ENCODE results near the gene HNRNPA1.
"Not testable (repeated sequence)": the region's sequence is repeated elsewhere in the genome, so short reads cannot be mapped to it uniquely, and the experiment has no call there.

The HNRNPA1 gene

GRCh38 chr12:54300225-54300731, 19.8 kb downstream of the HNRNPA1 start:
- no peak for DNase-seq

DNA sequence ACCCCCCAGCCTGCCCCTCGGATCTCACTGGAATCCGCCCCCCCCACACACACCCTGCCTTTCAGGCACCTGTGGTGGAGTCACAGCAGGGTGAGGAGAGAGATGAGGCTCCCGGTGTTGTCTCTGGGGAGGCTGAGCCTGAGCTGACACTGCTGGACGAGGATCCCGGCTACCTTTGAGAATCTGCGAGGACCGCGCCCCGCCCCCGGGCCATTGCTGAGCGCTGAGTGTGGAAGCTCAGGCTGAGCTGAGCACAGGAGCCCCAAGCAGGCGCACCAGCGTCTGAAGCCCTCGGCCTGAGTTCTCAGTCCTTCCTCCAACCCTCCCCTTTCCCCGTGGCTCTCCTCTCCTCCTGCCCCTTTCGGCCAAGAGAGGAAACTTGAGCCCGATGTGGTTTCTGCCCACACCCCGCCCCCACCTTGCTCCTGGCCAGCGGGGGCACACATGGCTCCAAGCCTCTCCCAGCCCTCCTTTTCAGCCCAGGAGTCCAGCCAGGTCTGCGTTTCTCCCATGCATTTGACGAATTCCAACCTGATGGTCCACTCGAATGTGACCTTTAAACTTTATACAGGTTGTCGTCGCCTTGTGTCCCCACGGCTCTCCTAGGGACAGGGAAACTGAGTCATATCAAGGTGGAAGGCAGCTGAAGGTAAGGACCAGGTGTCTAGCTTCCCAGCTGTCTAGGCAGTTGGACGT, 20.4 kb downstream of the HNRNPA1 start, which contains the start of gene NFE2:
NFE2 (minus strand) TSS at position 284 of the 696 bp plus-strand sequence. CDS start 5,767 bp downstream, outside the sequence.
- DNase-seq, result no peak

DNA sequence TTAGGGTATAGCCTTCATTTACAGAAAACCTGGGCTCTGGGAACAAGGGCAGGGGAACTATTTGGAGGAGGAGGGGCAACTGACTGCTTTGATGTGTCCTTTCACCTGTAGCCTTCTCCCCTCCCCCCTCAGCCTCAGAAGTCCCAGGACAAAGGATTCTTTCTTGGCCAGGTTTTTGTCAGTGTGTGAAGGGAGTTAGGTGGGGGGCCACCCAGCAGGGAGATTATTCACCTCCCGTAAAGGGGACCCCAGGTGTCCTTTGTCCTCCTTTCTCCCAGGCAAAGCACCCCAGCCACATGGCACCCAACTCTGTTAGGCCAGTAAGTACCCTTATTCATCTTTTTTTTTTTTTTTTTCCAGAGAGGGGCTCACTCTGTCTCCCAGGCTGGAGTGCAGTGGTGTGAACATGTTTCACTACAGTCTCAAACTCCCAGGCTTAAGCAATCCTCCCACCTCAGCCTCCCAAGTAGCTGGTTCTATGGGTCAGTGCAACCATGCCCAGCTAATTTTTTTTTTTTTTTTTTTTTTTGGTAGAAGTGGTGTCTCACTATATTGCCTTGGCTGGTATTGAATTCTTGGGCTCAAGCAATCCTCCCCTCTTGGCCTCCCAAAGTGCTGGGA, 21.0 kb downstream of the HNRNPA1 start:
- no peak for DNase-seq

DNA sequence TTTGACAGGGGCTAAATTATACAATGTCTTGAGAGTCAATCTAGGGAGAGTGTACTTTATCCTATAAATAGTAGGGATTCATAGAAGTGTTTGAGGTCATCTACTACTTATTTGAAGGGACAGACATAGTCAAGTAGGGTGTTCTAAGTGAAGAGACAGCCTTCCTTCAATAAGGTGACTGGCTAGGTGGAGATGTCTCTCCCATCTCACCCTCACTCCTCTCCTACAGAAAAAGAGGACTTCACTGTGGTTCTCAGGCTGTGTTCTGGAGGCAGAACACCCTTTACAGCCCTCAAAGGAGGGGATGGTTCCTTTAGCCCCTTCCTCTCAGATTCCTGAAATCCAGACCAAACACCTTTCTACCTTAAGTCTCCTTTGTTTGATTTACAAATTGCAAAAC, 23.1 kb downstream of the HNRNPA1 start:
- no peak for DNase-seq

- no peak for DNase-seq
Observed at GRCh38 chr12:54304187-54304810, 23.8 kb downstream of the HNRNPA1 start.

DNA sequence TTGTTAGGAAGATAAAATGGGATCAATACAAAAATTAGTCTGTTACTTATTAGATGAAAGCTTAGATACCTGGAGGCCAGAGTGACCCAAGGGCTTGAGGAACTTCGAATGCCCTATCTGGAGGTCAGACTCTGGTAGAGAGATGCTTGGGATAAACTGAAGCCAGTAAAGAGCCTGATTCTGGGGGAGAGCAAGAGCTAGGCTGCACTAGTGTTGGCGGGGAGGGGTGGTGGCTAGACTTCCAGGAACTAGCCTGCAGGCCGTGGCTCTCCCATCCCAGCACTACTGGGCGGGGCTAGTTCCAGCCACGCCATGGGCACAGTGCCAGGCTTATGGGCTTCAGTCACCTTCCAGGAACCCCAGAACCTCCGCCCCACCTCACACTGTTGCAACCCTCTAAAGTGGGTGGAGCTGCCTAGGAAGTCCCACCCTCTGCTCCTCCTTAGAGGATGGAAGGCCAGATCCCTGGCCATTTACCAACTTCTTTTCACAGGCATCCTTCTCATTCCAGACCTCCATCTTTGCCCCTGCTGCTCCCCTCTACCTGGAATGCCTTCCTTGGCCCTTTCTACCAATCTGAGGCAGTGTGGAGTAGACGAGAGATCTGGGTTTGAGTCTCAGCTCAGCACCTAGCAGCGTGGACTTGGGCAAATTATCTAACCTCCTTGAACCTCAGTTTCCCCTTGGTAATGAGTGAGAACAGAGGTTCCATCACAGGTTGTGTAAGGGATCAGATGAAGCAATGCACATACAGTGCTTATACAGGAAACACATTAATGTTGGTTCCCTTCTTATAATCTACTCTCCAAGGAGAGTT, 26.6 kb downstream of the HNRNPA1 start:
- no peak for DNase-seq

DNA sequence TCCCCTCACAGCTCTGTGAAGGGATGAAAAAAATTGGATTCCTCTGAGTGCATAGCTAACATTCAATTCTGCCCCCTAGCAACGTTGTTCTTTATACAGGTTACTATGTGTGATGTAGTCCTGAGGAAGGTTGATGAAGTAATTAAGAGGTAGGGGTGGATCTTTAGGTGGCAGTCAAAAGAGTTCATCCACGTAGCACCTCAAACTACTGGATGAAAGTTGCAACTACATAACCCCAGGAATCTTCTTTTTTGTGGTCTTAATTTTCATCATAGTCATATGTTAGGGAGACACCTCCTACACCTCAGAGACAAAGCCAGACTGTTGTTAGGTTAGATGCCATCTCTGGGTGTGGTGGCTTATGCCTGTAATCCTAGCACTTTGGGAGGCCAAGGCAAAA, 30.5 kb downstream of the HNRNPA1 start:
- no peak for DNase-seq

GRCh38 chr12:54312309-54312708, 31.8 kb downstream of the HNRNPA1 start:
- not testable (repeated sequence) for DNase-seq

DNA sequence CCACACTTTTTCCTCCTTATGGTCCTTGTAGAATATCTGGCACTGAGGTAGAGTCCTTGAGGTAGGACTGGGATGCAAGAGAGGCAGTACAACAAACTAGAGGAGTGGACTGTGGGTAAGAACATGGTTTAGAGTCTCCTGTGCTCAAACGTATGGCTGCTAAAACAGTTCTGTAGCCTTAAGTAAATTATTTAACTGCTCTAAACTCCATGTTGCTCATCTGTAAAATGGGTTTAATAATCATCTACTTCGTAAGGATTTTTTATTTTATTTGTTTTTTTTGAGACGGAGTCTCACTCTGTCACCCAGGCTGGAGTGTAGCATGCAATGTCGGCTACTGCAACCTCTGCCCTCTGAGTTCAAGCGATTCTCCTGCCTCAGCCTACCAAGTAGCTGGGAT, 40.8 kb downstream of the HNRNPA1 start:
- DNase-seq, result no peak

- peak; percentile 95 for DNase-seq
Observed at GRCh38 chr12:54324617-54325441, 44.3 kb downstream of the HNRNPA1 start, which contains the start of gene COPZ1. Gene COPZ1, plus strand, starts transcription at chr12:54325131. Its CDS starts 33 bp downstream, at chr12:54325164.

DNA sequence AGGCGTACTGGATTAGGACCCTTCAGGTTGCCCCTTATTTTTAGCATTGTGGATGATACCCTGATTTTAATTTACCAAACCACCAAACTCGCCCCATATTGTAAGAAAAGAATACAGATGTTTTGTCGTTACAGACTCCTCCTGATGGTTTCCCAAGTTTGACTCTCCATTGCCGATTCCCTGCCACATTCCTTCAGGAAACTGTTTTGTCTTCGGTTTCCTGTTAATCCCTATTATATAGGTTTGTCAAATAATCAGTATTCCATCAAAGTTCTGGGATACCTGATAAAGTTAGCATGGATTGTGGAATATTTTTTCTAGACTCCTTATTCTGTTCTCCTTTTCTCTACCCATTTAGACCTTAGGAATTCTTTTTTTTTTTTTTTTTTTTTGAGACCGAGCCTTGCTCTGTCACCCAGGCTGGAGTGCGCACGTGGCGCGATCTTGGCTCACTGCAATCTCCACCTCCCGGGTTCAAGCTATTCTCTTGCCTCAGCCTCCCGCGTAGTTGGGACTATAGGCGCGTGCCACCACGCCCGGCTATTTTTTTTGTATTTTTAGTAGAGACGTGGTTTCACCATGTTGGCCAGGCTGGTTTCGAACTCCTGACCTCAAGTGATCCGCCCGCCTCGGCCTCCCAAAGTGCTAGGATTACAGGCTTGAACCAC, 45.0 kb downstream of the HNRNPA1 start:
- DNase-seq, result not testable (repeated sequence)

GRCh38 chr12:54328595-54329337, 48.2 kb downstream of the HNRNPA1 start:
- no peak for DNase-seq

DNA sequence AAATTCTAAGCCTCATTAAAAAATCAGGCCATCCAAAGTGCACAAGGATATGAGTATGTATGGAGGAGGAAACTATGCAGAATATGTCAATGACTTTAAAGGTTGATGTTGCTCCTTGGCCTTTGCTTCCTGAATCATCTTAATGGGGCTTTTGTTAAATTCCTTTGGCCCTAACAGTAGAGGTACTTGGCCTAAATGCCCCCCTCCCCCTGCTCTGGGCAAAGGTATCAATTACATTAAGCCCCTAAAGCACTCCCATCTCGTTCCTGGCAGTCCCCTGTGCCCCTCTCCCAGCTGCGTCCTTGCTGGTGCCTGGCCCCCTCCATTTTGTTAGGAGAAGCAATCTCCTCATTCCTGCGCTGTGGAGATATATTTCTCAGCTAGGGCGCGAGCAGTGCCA, 49.2 kb downstream of the HNRNPA1 start:
- DNase-seq, result no peak

DNA sequence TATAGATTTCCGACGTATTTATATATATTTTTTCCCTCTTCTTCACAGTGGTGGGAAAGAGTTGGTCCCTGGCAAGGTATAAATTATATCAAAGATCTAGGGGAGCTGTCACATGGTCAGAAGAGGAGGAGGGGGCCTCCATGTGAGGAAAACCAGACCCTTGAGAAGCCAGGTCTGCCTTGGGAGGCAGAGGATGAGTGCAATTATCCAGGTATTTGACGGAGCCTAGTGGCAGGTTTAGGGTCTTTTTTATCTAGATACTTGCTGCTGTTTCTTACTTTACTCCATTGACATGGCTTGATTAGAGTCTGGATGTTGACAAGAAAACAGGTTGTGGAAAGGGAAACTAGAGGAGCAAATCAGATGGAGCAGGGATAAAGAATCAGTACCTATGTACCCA, 49.9 kb downstream of the HNRNPA1 start:
- no peak for DNase-seq

- DNase-seq, result no peak
Observed at GRCh38 chr12:54331461-54331860, 50.9 kb downstream of the HNRNPA1 start.

- DNase-seq, result no peak
Observed at GRCh38 chr12:54333420-54334034, 53.0 kb downstream of the HNRNPA1 start.

Measured in stimulated activated CD4-positive, alpha-beta T cell treated with anti-CD3 and anti-CD28 coated beads, Interleukin-1b, Interleukin-23, amount 100 ng/mL, for 48 hours (primary cell).